Fibroblast of peridontal ligament (primary cell): Measurements from ENCODE around the gene PHOX2A.

ENCODE experiments used
- DNase-seq: peaks from one replicate; pipeline ENCODE4 v3.0.0-alpha.2; 2010; ENCODE audit errors: extremely low read depth

PHOX2A gene

GRCh38 chr11:72233773-72234513 is 10.0 kb downstream of the PHOX2A start:
- no peak for DNase-seq

- no peak for DNase-seq
These were observed 10.8 kb downstream of the PHOX2A start for GRCh38 chr11:72233056-72233772.

- DNase-seq, result no peak
These were observed 11.5 kb downstream of the PHOX2A start for GRCh38 chr11:72232260-72233055.

GRCh38 chr11:72231396-72232259 is 12.3 kb downstream of the PHOX2A start:
- no peak for DNase-seq

- DNase-seq, result no peak
These were observed 13.1 kb downstream of the PHOX2A start for GRCh38 chr11:72230764-72231365.

- DNase-seq, result no peak
These were observed 13.8 kb downstream of the PHOX2A start for GRCh38 chr11:72229925-72230763.

GRCh38 chr11:72229336-72229924 is 14.5 kb downstream of the PHOX2A start:
- no peak for DNase-seq

GRCh38 chr11:72228844-72229231 is 15.1 kb downstream of the PHOX2A start:
- DNase-seq, result no peak

GRCh38 chr11:72228229-72228843 is 15.6 kb downstream of the PHOX2A start:
- no peak for DNase-seq

GRCh38 chr11:72227316-72228228 is 16.4 kb downstream of the PHOX2A start:
- DNase-seq, result peak; percentile 54

- DNase-seq, result no peak
These were observed 17.3 kb downstream of the PHOX2A start for GRCh38 chr11:72226701-72227100.

GRCh38 chr11:72225411-72225951 is 18.5 kb downstream of the PHOX2A start:
- DNase-seq, result no peak

GRCh38 chr11:72224564-72225410 is 19.2 kb downstream of the PHOX2A start, which contains the start of gene INPPL1:
TSS of gene INPPL1 (plus strand) at chr11:72224767. CDS start at chr11:72224985, 218 bp downstream.
- DNase-seq, result peak; percentile 20

GRCh38 chr11:72223615-72224563 is 20.1 kb downstream of the PHOX2A start:
- peak; percentile 46 for DNase-seq

- DNase-seq, result peak; percentile 80
These were observed 20.9 kb downstream of the PHOX2A start for GRCh38 chr11:72222907-72223614.
